BE2C (cell line): ENCODE results near the gene RASL10A.

Experiments used
- DNase-seq: peaks from one replicate; pipeline ENCODE4 v3.0.0-alpha.2; 2020
- H3K27me3 ChIP-seq: fragments of 250-450 bp; sonication (Bioruptor Pico); 2 replicates; pipeline ENCODE4 v1.5.1; 2020; ENCODE audit warnings: mild to moderate bottlenecking
- H3K36me3 ChIP-seq: fragments of 250-450 bp; sonication (Bioruptor Pico); 2 replicates; pipeline ENCODE4 v1.5.1; 2020; ENCODE audit warnings: mild to moderate bottlenecking
- H3K4me1 ChIP-seq: fragments of 250-450 bp; sonication (Bioruptor Pico); 2 replicates; pipeline ENCODE4 v1.5.1; 2020
- H3K4me3 ChIP-seq: 2 replicates; pipeline ENCODE4 v1.5.1; 2011; ENCODE audit warnings: low read depth, low read length
- H3K9me3 ChIP-seq: fragments of 250-450 bp; sonication (Bioruptor Pico); 2 replicates; pipeline ENCODE4 v1.5.1; 2020
- TF ChIP-seq, protein P1 (sequence below): IDR thresholded peaks from 2 replicates; pipeline ENCODE4 v1.5.1; 2012; ENCODE audit warnings: mild to moderate bottlenecking, low read depth, low read length

RASL10A gene

DNA sequence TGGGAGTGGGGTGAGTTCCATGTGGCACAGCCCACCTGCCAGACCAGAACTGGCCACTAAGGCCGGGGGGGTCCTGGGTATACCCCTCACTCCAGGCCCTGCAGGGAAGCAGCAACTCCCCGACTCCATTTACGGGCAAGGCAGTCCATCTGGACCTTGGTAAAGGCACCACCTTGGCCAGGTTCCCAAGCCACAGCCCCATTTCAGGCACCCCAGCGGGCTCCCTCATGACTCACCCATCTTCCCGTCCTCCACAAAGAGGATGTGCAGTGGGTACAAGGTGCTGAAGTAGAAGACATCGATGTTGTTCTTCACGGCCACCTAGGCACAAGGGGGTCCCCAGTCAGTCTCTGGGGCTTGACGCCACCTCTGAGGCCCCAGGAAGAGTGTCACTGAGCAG, 15.7 kb upstream of the RASL10A start:
- TF ChIP-seq, protein P1, sequence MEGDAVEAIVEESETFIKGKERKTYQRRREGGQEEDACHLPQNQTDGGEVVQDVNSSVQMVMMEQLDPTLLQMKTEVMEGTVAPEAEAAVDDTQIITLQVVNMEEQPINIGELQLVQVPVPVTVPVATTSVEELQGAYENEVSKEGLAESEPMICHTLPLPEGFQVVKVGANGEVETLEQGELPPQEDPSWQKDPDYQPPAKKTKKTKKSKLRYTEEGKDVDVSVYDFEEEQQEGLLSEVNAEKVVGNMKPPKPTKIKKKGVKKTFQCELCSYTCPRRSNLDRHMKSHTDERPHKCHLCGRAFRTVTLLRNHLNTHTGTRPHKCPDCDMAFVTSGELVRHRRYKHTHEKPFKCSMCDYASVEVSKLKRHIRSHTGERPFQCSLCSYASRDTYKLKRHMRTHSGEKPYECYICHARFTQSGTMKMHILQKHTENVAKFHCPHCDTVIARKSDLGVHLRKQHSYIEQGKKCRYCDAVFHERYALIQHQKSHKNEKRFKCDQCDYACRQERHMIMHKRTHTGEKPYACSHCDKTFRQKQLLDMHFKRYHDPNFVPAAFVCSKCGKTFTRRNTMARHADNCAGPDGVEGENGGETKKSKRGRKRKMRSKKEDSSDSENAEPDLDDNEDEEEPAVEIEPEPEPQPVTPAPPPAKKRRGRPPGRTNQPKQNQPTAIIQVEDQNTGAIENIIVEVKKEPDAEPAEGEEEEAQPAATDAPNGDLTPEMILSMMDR: no peak
- Histone ChIP-seq H3K36me3 (peaks cover 44% of the 10 kb centered on the region), H3K4me1 (peaks cover 3% of the 10 kb centered on the region), H3K4me3 (no peak overlapping the region), H3K27me3 (no peaks in the 10 kb centered on the region), H3K9me3 (no peaks in the 10 kb centered on the region)
- DNase-seq: no peak

DNA sequence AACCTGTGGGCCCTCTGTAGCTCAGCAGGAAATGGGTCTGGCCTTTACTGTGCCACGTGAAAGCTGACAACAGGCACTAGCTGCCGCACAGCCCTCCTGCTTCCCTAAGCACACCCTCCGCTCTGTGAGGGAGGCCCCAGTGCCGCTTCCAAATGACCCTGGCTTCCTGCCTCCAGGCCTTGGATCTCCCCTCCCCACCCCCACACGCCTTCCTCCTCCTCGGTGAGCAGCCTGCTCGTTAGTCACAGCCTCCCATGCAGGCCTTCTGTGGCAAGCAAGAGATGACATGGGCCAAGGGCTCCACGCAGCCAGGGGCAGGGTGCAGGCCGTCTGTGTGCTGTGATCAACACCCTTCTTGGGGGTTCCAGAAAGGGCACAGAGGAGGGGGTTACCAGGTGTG, 15.3 kb upstream of the RASL10A start:
- DNase-seq: peak; percentile 61
- TF ChIP-seq, protein P1: no peak
- no peak overlapping the region for H3K4me3 ChIP-seq
- no peaks in the 10 kb centered on the region for H3K9me3 ChIP-seq
- H3K27me3 ChIP-seq: no peaks in the 10 kb centered on the region
- peaks cover 3% of the 10 kb centered on the region for H3K4me1 ChIP-seq
- H3K36me3 ChIP-seq: peaks cover 40% of the 10 kb centered on the region

DNA sequence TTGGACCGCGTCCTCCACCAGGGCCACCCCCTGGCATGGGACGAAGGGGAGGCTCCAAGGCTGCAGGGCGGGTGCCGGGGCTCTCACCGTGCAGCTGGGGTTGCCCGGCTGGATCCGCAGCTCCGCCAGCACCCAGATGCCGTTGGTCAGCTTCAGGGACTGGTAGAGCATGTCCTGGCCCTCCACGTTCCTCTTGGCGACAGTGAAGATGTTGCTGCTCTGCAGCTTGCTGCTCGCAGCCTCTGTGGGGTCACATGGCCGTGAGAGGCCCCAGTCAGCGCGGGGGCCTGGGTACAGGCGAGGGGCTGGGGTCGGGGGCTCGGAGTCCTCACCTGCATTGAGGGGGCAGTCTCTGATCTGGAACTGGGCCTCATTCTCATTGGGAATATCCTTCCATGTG, 14.8 kb upstream of the RASL10A start:
- H3K4me1 ChIP-seq: peaks cover 3% of the 10 kb centered on the region
- TF ChIP-seq, protein P1: no peak
- peaks cover 37% of the 10 kb centered on the region for H3K36me3 ChIP-seq
- no peaks in the 10 kb centered on the region for H3K27me3 ChIP-seq
- no peak overlapping the region for H3K4me3 ChIP-seq
- no peak for DNase-seq
- H3K9me3 ChIP-seq: no peaks in the 10 kb centered on the region

DNA sequence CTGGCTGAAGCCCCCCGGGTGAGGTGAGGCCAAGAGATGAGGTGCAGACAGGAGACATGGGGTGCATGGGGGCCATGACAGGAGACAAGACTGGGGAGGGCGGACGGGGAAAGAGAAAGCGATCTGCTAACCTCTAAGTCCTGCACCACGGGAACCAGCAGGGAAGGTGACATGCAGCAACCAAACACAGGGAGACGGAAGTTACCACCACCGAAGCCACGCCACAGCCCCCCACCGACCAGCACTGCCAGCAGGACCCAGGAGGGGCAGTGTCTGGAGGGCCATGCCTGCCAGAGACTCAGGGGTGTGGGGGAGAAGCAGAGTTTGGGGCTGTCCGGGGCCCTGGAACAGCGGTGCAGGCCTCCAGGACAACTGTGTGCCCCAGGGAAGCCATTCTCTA, 14.1 kb upstream of the RASL10A start:
- no peak for DNase-seq
- Histone ChIP-seq H3K4me3 (no peak overlapping the region), H3K27me3 (no peaks in the 10 kb centered on the region), H3K9me3 (no peaks in the 10 kb centered on the region), H3K4me1 (peaks cover 3% of the 10 kb centered on the region), H3K36me3 (peaks cover 37% of the 10 kb centered on the region)
- TF ChIP-seq, protein P1: no peak

DNA sequence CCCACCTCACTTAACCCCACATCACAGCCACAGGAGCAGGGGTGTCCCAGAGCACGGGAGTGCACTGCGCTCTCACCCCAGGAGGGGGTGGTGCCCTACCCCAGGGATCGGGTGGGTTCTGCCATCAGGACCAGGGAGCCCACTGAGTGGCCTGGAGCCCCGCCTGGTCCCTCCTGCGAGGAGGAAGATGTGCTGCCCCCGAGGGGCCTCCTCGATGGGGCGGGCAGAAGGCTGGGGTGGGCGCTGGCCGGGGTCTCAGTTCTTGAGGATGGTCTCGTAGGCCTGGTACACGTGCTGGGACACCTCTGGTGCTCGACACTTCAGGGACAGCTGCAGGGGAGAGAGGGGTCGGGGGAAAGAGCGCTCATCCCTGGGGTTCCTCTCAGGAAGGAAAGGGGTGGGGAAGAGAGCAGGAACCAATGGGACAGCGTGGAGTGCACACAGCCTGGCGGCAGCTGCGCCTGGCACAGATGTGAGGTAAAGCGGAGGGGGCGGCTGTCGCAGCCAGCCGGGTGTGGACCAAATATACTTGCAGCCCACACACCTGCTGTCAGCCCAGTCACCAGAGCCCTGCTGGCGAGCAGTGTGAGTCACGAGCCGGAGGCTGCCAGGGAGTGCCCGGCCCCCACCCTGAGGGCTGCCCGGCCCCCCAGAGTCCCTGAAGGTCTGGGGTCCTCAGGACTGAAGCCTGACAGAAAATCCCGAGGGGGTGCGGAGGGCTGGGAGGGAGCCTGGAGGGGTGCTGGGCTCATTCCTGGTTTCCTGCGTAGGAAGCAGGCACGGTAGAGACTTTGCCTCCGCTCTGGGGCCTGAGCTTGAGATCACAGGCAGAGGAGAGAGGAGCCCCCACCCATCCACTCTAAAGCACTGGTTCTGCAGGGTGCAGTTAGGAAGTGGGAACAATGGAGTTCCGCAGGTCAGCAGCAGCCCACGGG, 13.3 kb upstream of the RASL10A start:
- Histone ChIP-seq H3K9me3 (no peaks in the 10 kb centered on the region), H3K4me3 (no peak overlapping the region), H3K27me3 (no peaks in the 10 kb centered on the region), H3K36me3 (peaks cover 35% of the 10 kb centered on the region), H3K4me1 (peaks cover 3% of the 10 kb centered on the region)
- no peak for DNase-seq
- TF ChIP-seq, protein P1: no peak

DNA sequence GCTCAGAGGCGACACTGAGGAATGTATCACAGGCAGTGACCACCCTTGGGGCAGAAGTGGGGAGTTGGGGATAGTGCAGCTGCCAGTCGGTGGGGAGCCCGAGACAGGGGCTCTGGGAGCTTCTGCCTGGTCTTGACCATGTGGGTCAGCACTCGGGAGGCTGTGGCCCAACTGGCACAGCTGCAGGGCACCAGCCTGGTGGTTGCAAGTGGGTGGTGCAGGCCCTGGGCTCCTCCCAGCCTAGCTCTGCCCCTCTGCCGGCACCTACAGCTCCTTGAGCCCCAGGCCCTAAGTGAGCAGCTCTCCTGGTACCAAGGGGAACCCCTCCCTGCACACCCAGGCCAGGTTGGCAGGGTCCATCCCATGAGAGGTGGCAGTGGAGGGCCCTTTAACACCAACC, 12.6 kb upstream of the RASL10A start:
- Histone ChIP-seq H3K4me3 (no peak overlapping the region), H3K27me3 (no peaks in the 10 kb centered on the region), H3K4me1 (peaks cover 3% of the 10 kb centered on the region), H3K9me3 (no peaks in the 10 kb centered on the region), H3K36me3 (peaks cover 32% of the 10 kb centered on the region)
- TF ChIP-seq, protein P1: no peak
- DNase-seq: no peak
